Stomach (tissue), 4 donors: ENCODE data around the gene UAP1L1.

Source experiments
- EP300 ChIP-seq: sonication (generic); formaldehyde crosslinking; IDR thresholded peaks from one replicate; pipeline ENCODE4 v1.6.1; 2017; ENCODE audit warnings: antibody characterized with exemption
- POLR2A ChIP-seq, 4 donors: fragments of 450-650 bp; IDR thresholded peaks; one replicate each; pipeline ENCODE4 v1.6.1; 2016; ENCODE audit warnings: antibody characterized with exemption in 4 of 4, control low read depth in 2 of 4, mild to moderate bottlenecking in 1 of 4, moderate library complexity in 1 of 4
- TF ChIP-seq, protein P1 (sequence below), 7 experiments: fragments of 450-650 bp in 4 of 7; fragments of 200-600 bp in 3 of 7; sonication (generic) in 3 of 7; IDR thresholded peaks; one replicate each; pipeline ENCODE4 v1.5.1; 2016 to 2019; ENCODE audit warnings: antibody characterized with exemption in 7 of 7, control low read depth in 2 of 7, mild to moderate bottlenecking in 1 of 7

DNA sequence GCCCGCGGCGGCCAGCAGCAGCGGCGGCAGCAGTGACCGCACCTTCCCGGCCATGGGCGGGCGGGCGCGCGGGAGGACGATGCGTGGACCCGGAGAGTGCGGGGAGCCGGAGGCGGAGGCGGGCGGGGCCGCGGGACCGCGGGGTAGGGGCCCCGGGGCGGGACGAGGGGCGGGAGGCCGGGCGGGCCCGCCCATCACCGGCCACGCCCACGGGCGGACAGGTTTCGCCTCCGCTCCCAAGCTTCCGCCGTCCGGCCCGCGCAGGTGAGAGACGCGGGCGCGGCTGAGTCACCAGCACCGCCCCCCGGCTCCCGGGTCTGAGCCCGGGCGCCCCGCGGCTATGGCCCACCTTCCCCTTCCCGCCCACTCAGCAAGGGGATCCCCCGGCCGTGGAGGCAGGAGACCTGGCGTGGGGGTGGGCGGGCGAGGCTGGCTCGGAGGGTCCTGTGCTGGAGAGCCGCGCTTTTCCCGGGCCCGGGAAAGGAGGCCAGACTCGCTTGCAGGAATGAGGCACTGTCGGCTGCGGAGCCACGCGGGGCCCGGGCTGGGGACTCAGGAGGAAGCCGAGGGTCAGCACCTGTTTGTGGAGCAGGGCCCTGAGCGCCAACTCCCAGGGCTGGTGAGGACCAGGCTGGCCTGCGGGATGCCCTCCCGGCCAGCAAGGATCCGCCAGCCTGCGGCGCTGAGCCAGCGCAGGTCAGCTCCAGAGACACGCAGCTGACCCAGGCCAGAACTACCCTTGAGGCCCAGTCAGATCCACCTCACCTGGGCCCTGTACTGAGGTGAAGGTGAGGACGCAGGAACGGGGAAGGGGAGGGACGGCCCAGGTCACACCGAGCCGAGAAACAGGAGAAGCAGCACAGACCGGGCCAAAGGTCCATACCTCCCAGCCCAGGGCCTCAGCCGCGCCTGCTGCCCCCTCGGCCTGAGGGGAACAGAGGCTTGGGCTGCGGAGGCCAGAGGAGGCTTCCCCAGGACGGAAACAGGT lies 23.1 kb upstream of the UAP1L1 start, which contains the start of gene ENTPD2:
- TF ChIP-seq, protein P1, sequence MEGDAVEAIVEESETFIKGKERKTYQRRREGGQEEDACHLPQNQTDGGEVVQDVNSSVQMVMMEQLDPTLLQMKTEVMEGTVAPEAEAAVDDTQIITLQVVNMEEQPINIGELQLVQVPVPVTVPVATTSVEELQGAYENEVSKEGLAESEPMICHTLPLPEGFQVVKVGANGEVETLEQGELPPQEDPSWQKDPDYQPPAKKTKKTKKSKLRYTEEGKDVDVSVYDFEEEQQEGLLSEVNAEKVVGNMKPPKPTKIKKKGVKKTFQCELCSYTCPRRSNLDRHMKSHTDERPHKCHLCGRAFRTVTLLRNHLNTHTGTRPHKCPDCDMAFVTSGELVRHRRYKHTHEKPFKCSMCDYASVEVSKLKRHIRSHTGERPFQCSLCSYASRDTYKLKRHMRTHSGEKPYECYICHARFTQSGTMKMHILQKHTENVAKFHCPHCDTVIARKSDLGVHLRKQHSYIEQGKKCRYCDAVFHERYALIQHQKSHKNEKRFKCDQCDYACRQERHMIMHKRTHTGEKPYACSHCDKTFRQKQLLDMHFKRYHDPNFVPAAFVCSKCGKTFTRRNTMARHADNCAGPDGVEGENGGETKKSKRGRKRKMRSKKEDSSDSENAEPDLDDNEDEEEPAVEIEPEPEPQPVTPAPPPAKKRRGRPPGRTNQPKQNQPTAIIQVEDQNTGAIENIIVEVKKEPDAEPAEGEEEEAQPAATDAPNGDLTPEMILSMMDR (IDR thresholded peaks at IDR 0.05) = no peak
- TF ChIP-seq EP300 = no peak
- no peak for TF ChIP-seq POLR2A (IDR thresholded peaks at IDR 0.05)
